H54 (cell line): ENCODE data around the gene LSAMP.

ENCODE experiments used
- DNase-seq: peaks from one replicate; pipeline ENCODE4 v3.0.0; 2011; ENCODE audit warnings: low spot score, mixed read lengths; ENCODE audit not compliant: insufficient read length
- FAIRE-seq: peaks from 3 replicates; lab custom pipeline; 2011; peaks lifted over from hg19 to GRCh38; lab: Jason Lieb, UNC
- POLR2A ChIP-seq: IDR thresholded peaks from 2 replicates; pipeline ENCODE4 v1.6.1; 2011; ENCODE audit warnings: low read depth, mild to moderate bottlenecking, low read length

LSAMP gene

GRCh38 chr3:116408473-116408872, 36.8 kb downstream of the LSAMP start:
- DNase-seq (no peak), FAIRE-seq (no peak)
- TF ChIP-seq POLR2A: no peak

DNA sequence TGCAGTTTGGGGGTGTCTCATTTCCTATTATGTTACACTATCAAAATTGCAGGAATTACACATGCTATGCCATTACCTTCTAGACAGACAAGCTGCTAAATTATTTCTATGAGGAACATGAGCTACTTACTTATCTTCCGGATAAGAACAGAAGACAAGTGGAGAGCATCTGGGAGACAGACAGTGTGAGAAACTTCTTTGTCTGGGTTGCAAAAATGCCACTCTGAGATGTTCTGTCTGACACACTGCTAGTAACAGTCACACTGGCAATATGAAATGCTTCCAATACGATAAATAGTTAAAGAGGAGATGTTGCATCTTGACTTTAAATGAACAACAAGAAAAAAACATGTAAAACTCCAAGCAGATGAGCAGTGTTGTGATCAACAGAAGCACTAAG, 40.1 kb downstream of the LSAMP start:
- no peak for TF ChIP-seq POLR2A
- DNase-seq: no peak
- no peak for FAIRE-seq

DNA sequence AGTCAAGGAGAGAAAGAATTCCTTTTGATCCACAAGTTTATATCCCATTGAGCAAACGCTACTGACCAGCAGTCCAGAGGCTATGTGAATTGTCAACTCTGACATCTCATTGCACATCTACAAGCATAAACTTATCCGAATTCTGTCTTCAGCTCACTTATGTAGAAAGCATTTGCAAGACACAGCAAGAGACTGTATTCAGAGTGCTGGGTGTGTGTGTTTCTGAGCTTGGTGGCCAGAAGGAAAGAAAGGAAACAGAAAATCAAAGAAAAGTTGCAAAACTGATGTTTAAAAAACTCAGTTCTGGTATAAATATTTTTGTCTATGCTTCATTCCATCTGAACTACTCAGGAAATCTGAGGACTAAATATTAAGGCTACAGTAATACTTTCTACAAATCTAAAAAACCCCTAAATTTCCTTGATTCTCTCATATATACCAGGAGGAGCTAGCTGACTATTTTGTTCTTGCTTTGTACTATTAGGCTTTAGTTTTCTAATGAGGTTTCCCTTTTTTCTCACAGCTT, 45.5 kb downstream of the LSAMP start:
- no peak for TF ChIP-seq POLR2A
- no peak for DNase-seq
- no peak for FAIRE-seq

GRCh38 chr3:116394365-116394764, 50.9 kb downstream of the LSAMP start:
- FAIRE-seq: no peak
- DNase-seq: no peak
- no peak for TF ChIP-seq POLR2A

- TF ChIP-seq POLR2A: no peak
- no peak for DNase-seq
- FAIRE-seq: no peak
Measured at GRCh38 chr3:116393199-116393598, 52.1 kb downstream of the LSAMP start.

DNA sequence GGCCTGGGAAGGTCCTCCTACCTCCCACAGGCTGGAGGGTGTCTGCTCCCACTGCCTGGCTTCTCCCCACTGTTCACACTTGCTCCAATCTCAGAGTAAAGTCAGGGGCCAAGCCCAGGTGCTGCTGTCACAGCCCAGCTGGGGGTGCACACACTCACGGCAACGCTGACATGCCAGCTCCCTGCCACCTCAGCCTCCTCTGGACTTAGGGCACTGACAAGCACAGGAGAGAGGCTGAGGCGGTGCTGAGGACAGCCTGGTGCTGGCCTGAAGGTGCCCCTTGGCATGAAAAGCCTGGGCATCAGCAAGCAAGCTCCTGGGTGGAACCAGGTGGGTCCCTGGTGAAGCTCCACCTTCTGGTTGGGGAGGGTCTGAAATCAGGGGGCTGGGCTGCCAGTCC, 53.0 kb downstream of the LSAMP start:
- no peak for DNase-seq
- no peak for FAIRE-seq
- no peak for TF ChIP-seq POLR2A

DNA sequence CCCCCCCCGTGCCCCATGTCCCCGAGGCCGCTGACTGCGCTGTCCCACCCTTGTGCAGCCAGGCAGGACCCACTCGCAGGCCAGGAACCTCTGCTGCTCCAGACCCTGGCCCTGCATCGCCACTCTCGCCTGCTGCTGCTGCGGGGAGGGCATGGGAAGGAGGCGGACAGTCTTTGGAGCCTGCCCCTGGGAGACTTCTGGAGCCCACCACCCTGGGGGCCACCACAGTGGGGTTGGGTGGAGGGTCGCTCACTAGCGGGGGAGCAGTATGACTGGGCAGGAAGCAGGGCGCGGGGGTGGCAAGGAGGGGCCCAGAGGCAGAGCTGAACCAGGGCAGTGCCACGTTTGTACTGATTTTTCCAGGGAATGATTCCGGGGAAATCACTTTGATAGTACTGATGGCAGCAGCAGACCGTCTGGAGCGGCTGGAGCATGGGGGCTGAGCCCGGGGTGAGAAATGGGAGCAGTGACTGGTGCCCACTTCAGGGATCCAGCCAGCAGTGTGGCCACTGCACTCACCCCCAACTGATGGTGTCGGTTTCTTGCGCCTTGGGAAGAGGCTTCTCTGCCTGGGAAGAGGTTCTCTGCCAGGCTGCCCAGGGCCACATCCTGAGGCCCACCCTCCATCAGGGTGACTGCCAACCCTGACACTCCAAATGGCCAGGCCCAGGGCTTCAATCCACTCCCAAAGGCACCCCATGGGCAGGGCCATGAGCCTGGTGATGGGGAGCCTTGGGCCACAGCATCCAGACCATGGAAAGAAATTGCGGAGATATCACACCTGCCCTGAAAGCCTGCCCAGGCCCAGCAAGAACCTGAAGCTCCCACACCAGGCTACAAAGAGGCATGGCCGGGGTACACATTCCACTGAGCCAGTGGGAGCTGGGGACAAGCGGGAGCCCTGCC, 53.7 kb downstream of the LSAMP start:
- DNase-seq: no peak
- FAIRE-seq: no peak
- no peak for TF ChIP-seq POLR2A

DNA sequence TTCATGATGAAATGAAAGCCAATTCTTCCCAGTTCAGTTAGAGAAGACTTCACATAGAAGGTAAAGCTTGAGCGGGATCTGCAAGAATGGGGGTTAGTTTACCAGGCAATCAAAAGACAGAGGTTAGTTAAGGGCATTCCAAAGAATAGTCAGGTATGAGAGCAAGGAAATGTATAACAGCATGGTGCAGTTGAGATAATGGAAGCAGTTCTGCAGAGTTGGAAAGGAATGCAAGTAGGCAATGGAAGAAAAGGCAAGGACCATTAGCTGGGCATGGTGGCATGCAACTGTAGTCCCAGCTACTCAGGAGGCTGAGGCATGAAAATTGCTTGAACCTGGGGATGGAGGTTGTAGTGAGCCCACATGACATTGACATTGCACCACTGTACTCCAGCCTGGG, 55.0 kb downstream of the LSAMP start:
- DNase-seq: no peak
- no peak for FAIRE-seq
- no peak for TF ChIP-seq POLR2A

DNA sequence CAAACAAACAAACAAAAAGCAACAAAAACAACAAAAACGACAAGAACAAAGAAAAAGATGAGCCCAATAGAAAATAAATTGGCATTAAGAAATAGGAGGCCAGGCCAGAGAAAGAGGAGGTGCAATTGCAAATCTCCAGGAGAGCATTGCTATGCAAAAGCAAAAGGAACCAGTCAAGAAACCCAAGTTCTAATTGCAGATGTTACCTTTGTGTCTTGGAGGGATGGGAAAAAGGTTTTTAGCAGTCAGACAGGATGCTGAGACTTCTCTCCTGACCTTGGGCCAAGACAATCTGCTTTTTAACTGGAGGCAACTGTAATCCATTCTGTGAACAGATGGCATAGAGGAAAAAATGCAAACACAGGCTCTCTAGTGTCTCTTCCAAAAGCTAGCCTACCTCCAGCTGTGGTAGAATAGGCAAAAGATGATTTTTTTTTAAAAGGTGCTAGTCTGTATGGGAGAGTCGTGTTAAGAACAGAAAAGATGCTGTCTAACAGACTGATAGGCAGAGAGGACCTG, 56.4 kb downstream of the LSAMP start:
- TF ChIP-seq POLR2A: no peak
- no peak for FAIRE-seq
- DNase-seq: no peak

DNA sequence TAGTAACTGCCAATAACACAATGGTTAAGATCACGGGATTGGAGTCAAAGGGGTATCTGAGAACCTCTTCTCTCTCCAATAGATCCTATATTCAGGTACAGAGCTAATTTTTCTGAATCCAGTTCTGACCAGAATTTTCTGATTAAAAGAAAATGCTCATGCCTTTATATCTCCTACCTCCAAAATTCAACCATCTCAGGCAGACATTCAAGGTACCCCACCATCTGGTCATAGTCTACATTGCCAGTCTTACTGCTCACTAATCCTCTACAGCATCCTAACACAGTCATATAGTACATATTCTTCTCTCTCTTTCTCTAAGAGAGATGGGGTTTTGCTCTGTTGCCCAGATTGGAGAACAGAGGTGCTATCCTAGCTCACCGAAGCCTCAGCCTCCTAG, 59.1 kb downstream of the LSAMP start:
- FAIRE-seq: no peak
- no peak for TF ChIP-seq POLR2A

GRCh38 chr3:116384717-116385116, 60.6 kb downstream of the LSAMP start:
- FAIRE-seq (no peak), DNase-seq (no peak)
- no peak for TF ChIP-seq POLR2A

More for the DNA sequence above, 59.1 kb downstream of the LSAMP start:
- DNase-seq: no peak

- FAIRE-seq (no peak), DNase-seq (no peak)
- no peak for TF ChIP-seq POLR2A
Measured at GRCh38 chr3:116378077-116378476, 67.2 kb downstream of the LSAMP start.

GRCh38 chr3:116374901-116375300, 70.4 kb downstream of the LSAMP start:
- no peak for TF ChIP-seq POLR2A
- DNase-seq (no peak), FAIRE-seq (no peak)

GRCh38 chr3:116367761-116368395, 77.4 kb downstream of the LSAMP start:
- no peak for TF ChIP-seq POLR2A
- DNase-seq: no peak
- no peak for FAIRE-seq
